ENCODE measurements around the gene ITIH4. TPM values are rescaled to one million over a fixed set of nuclear protein-coding genes. Genes with fewer than 3 reads are reported as not detected.
A peak's percentile ranks its signal among the peaks of the same experiment; 100 is the strongest.

The ITIH4 gene
- total RNA-seq, 1 experiment from 2014 or later = 0.80 TPM

GRCh38 chr3:52829482-52829881 lies 990 bp downstream of the ITIH4 start:
- no peaks in the 10 kb centered on the region for H4K20me1 ChIP-seq (ENCODE audit: low read length)
- H3K79me2 ChIP-seq (ENCODE audit: low read length) = no peaks in the 10 kb centered on the region
- no peaks in the 10 kb centered on the region for H3K9me3 ChIP-seq (ENCODE audit: low read length)
- BruUV-seq (replicated peaks) = no TSS peak
- no peaks in the 10 kb centered on the region for H3K36me3 ChIP-seq (ENCODE audit: low read depth, low read length)
- ChIA-PET CTCF (no interaction called here), POLR2A (ENCODE audit: unreplicated experiment) (no interaction called here)
- H3K4me1 ChIP-seq (ENCODE audit: insufficient read depth, low read length) = peaks cover 20% of the 10 kb centered on the region
- no peak overlapping the region for H3K4me2 ChIP-seq (ENCODE audit: low read length)
- TF ChIP-seq CTCF (conservative IDR thresholded peaks at IDR 0.05; ENCODE audit: low read depth, low read length) (no peak), EZH2 (IDR thresholded peaks at IDR 0.05; ENCODE audit: low read length, unreplicated experiment) (no peak), EZH2phosphoT487 (IDR thresholded peaks at IDR 0.05; ENCODE audit: borderline replicate concordance, low read length) (no peak)
- H3K9ac ChIP-seq (ENCODE audit: low read length) = no peak overlapping the region
- no peak overlapping the region for H3K4me3 ChIP-seq (ENCODE audit: low read length)
- H3K9me2 ChIP-seq (replicated peaks; ENCODE audit: low read length) = no peaks in the 10 kb centered on the region
- no peaks in the 10 kb centered on the region for H3K27me3 ChIP-seq (ENCODE audit: low read length)
- ATAC-seq (no peak), DNase-seq (no peak)
- intact Hi-C loops (cut with micrococcal nuclease) = no loop called here
- no peak overlapping the region for H3K27ac ChIP-seq (ENCODE audit: low read length)
- H3F3A ChIP-seq (ENCODE audit: low read length, unreplicated experiment) = no peaks in the 10 kb centered on the region
- no peak overlapping the region for H2AFZ ChIP-seq (ENCODE audit: low read length)

- peaks cover 20% of the 10 kb centered on the region for H3K4me1 ChIP-seq (ENCODE audit: insufficient read depth, low read length)
- no peak overlapping the region for H3K27ac ChIP-seq (ENCODE audit: low read length)
- H3K36me3 ChIP-seq (ENCODE audit: low read depth, low read length) = no peaks in the 10 kb centered on the region
- no peak overlapping the region for H3K4me3 ChIP-seq (ENCODE audit: low read length)
- TF ChIP-seq EZH2 (IDR thresholded peaks at IDR 0.05; ENCODE audit: low read length, unreplicated experiment) (no peak), CTCF (conservative IDR thresholded peaks at IDR 0.05; ENCODE audit: low read depth, low read length) (0 out of 2 replicates have a peak, but pooled peaks have one; percentile 10)
- CTCF ChIA-PET = no interaction called here
- no peaks in the 10 kb centered on the region for H3F3A ChIP-seq (ENCODE audit: low read length, unreplicated experiment)
- POLR2A ChIA-PET (ENCODE audit: unreplicated experiment) = no interaction called here
- no peaks in the 10 kb centered on the region for H3K9me3 ChIP-seq (ENCODE audit: low read length)
- no TSS peak for BruUV-seq (replicated peaks)
- no peaks in the 10 kb centered on the region for H3K27me3 ChIP-seq (ENCODE audit: low read length)
- H3K79me2 ChIP-seq (ENCODE audit: low read length) = no peaks in the 10 kb centered on the region
- intact Hi-C loops (cut with micrococcal nuclease) = no loop called here
- ATAC-seq (no peak), DNase-seq (no peak)
- no peak overlapping the region for H3K9ac ChIP-seq (ENCODE audit: low read length)
- H3K9me2 ChIP-seq (replicated peaks; ENCODE audit: low read length) = no peaks in the 10 kb centered on the region
- H4K20me1 ChIP-seq (ENCODE audit: low read length) = no peaks in the 10 kb centered on the region
- no peak overlapping the region for H2AFZ ChIP-seq (ENCODE audit: low read length)
- H3K4me2 ChIP-seq (ENCODE audit: low read length) = no peak overlapping the region
These were observed 2.6 kb downstream of the ITIH4 start for GRCh38 chr3:52827866-52828376.

- Histone ChIP-seq H3K9ac (ENCODE audit: low read length) (no peak overlapping the region), H3K4me3 (ENCODE audit: low read length) (no peak overlapping the region), H3F3A (ENCODE audit: low read length, unreplicated experiment) (no peaks in the 10 kb centered on the region), H2AFZ (ENCODE audit: low read length) (no peak overlapping the region), H3K4me1 (ENCODE audit: insufficient read depth, low read length) (peaks cover 20% of the 10 kb centered on the region), H3K79me2 (ENCODE audit: low read length) (no peaks in the 10 kb centered on the region), H3K9me2 (replicated peaks; ENCODE audit: low read length) (no peaks in the 10 kb centered on the region), H3K36me3 (ENCODE audit: low read depth, low read length) (no peaks in the 10 kb centered on the region), H3K27me3 (ENCODE audit: low read length) (no peaks in the 10 kb centered on the region), H4K20me1 (ENCODE audit: low read length) (no peaks in the 10 kb centered on the region), H3K4me2 (ENCODE audit: low read length) (no peak overlapping the region), H3K27ac (ENCODE audit: low read length) (no peak overlapping the region), H3K9me3 (ENCODE audit: low read length) (no peaks in the 10 kb centered on the region)
- intact Hi-C loops (cut with micrococcal nuclease) = no loop called here
- no peak for DNase-seq
- no peak for ATAC-seq
- POLR2A ChIA-PET (ENCODE audit: unreplicated experiment) = no interaction called here
- no TSS peak for BruUV-seq (replicated peaks)
- no peak for TF ChIP-seq EZH2 (IDR thresholded peaks at IDR 0.05; ENCODE audit: low read length, unreplicated experiment)
- TF ChIP-seq EZH2phosphoT487 (IDR thresholded peaks at IDR 0.05; ENCODE audit: borderline replicate concordance, low read length) = no peak
- no peak for TF ChIP-seq CTCF (conservative IDR thresholded peaks at IDR 0.05; ENCODE audit: low read depth, low read length)
- CTCF ChIA-PET = no interaction called here
These were observed 3.0 kb downstream of the ITIH4 start for GRCh38 chr3:52827441-52827840.

All from PC-3 (cell line).